H4 (cell line): ENCODE results near the gene MVB12B. TPM values are rescaled to one million over a fixed set of nuclear protein-coding genes. Genes with fewer than 3 reads are reported as not detected.
"Not testable (repeated sequence)": the region's sequence is repeated elsewhere in the genome, so short reads cannot be mapped to it uniquely, and the experiment has no call there.

ENCODE experiments used
- DNase-seq: peaks from one replicate; pipeline ENCODE4 v3.0.0-alpha.2; 2015; ENCODE audit warnings: low spot score
- total RNA-seq: library from RNA; depleted of rRNA; stranded (reverse); fragments of >200 nt; shearing (Covaris generic); gene quantifications from 2 replicates; pipeline ENCODE4 v1.2.3, GENCODE V29; 2014; rRNA removed

Gene MVB12B, protein sequence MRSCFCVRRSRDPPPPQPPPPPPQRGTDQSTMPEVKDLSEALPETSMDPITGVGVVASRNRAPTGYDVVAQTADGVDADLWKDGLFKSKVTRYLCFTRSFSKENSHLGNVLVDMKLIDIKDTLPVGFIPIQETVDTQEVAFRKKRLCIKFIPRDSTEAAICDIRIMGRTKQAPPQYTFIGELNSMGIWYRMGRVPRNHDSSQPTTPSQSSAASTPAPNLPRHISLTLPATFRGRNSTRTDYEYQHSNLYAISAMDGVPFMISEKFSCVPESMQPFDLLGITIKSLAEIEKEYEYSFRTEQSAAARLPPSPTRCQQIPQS
- total RNA-seq = 1.4 and 2.8 TPM in 2 replicates

GRCh38 chr9:126326228-126327005 lies at the start of gene MVB12B:
Gene MVB12B, plus strand, starts transcription at chr9:126326829. Its CDS starts 101 bp downstream, at chr9:126326930.
- no peak for DNase-seq

GRCh38 chr9:126283799-126284465 lies 42.7 kb upstream of the MVB12B start:
- DNase-seq = no peak

- DNase-seq = not testable (repeated sequence)
Observed at GRCh38 chr9:126285652-126286051, 41.0 kb upstream of the MVB12B start.

- no peak for DNase-seq
Observed at GRCh38 chr9:126287166-126287866, 39.3 kb upstream of the MVB12B start.

DNA sequence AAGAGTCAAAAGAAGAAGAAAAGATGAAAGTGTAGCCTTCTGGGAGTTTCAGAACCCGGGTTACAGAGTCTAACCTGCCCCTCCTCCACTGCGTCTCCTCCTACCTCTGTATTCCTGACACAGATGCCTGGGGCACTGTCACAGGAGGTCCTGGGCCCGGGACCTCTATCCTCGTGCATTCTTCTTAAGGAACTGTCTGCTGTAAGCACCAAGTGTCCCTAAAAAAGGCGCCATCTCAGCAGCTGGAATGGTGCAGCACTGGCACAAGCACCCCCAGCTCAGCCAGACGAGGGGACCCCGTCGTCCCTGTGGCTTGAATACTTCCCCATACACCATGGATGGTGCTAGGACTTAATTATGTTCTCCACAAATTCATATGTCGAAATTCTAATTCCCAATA lies 35.8 kb upstream of the MVB12B start:
- DNase-seq = no peak

DNA sequence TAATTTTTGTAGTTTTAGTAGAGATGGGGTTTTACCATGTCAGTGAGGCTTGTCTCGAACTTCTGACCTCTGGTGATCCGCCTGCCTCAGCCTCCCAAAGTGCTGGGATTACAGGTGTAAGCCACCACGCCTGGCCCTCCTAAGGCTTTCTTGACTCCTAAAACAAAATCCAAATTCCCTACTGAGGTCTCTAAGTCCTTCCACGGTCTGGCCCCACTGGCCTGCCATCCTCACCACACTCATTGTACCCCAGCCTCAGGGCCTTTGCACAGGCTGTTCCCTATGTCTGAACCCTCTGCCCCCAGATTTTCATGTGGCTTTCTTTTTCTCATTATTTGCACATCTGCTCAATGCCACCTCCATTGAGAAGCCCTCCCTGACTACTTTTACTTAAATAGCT lies 34.7 kb upstream of the MVB12B start:
- DNase-seq = no peak

- DNase-seq = no peak
Observed at GRCh38 chr9:126292736-126293521, 33.7 kb upstream of the MVB12B start.

- DNase-seq = no peak
Observed at GRCh38 chr9:126293522-126293889, 33.1 kb upstream of the MVB12B start.

GRCh38 chr9:126294331-126295081 lies 32.1 kb upstream of the MVB12B start:
- no peak for DNase-seq

DNA sequence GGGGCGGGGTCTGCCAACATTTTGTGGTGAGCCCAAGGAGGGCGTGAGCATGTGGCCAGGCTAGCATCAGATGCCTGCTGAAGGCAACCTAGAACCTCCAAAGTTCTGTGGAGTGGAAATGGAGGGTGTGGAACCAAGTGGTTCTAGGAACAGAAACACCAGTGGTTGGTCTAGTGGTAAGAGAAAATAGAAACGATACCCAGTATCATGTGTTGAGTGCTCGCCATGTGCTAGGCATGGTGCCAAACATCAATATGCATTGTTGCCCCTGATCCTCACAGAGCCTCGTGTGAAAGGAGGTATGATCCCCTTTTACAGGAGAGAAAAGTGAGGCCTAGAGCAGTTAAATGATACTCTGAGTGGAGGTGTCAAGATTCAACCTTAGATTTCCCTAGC lies 31.5 kb upstream of the MVB12B start:
- no peak for DNase-seq

DNA sequence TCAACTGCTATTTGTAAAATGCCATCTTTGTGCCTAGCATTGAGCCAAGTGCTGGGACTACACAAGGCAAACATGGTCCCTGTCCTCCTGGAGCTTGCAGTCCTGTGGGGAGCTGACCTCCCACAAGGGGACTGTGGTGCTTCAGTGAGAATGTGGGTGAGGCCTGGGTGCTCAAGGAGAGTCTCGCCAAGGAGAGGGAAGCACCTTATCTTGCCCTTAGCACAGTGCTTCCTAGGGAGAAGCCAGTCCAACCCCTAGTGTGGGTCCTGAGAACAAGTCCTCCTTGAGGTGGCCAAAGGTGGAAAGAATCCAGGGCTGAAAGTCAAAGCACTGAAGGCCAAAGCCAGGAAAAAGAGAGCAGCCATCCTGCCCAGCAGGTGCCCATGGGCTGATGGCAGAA lies 31.1 kb upstream of the MVB12B start:
- DNase-seq = no peak

DNA sequence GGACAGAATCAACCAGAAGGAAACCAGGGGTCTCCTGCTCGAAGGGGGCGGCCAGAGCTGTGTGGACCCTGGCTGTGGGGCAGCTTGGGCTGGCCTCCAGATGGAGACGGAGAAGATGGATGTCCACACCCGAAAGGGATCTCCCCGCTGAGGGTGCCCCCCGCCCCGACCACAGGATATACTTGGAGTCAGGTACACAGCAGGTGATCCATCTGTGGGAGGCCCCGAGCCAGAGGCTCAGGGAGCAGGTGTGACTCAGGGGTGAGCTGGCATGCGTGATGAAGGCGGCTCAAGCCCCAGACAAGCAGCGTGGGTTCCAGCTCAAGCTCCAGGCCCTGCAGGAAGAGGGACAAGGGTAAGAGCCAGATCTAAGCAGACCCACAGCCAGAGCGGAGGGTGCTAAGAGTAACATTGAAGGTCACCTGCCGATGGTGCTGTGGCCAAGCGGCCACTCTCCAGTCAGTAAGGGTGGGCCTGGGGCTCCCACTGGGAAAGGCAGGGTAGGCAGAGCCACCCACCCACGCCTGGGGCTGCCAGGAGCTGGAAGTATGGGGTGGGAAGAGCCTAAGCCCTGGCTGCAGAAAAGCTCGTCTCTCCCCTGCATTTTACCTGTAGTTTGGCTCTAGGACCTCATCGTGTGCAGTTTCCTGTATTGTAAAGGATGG lies 30.6 kb upstream of the MVB12B start:
- DNase-seq = no peak

DNA sequence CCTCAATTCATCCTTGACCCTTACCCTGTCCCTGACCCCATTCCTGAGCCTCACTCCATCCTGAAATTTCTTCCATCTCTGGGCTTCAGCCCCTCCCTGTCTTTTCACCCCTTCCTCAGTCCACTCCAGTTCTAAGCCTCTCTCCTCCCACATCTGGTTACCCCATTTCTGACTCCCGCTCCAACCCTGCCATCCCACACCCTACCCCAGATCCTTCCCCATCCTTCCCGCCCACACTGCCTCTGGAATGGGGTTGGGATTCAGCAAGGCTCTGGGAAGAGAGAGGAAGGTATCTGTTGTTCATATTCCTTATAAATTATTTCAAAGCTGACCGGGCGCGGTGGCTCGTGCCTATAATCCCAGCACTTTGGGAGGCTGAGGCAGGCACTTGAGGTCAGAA lies 29.9 kb upstream of the MVB12B start:
- DNase-seq = no peak

- no peak for DNase-seq
Observed at GRCh38 chr9:126297661-126298060, 29.0 kb upstream of the MVB12B start.

- no peak for DNase-seq
Observed at GRCh38 chr9:126298063-126298801, 28.4 kb upstream of the MVB12B start.

DNA sequence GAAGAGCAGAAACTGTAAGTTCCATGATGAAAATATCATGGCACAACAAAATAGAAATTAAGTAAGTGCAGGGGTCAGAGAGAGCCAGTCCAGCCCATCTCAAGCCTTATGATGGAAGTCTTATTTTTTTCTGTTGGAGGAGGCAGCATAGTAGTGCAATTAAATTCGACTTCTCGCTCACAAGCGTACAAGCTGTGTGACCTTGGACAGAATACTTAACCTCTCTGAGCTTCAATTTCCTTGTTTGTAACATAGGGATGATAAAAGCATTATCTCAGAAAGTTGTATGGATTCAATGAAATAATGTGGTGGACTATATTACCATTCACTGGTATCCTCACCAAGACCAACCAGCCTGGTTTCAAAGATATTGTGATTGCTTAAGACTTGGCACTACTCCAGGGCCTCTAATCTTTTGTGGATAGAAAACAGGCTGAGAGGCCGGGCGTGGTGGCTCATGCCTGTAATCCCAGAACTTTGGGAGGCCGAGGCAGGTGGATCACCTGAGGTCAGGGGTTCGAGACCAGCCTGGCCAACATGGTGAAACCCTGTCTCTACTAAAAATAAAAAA lies 26.8 kb upstream of the MVB12B start:
- DNase-seq = no peak

DNA sequence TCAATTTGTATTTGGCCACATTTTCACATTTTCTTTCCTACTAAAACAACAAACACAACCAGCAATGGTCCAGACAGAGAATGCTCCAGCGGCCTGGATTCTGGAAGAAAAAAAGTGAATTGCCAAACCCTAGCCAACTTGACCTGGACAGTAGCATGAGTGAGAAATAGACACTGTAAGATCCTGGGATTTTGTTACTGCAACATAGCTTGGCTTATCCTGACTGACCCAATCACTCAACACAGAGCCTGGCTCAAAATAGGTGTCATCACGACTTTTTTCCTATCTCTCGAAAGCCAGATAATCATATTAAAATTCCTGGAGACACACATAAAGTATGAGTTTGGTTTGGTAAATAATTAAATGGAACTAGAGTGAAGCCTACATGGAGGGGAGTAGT lies 25.4 kb upstream of the MVB12B start:
- no peak for DNase-seq

GRCh38 chr9:126301985-126302603 lies 24.5 kb upstream of the MVB12B start:
- DNase-seq = peak; percentile 51
